ENCODE data around the gene LRRC3. TPM values are rescaled to one million over a fixed set of nuclear protein-coding genes. Genes with fewer than 3 reads are reported as not detected.
A peak's percentile ranks its signal among the peaks of the same experiment; 100 is the strongest.

Gene LRRC3
- total and polyA plus RNA-seq, 7 donors, result 0.08 to 1.1 (median 0.22) TPM

- DNase-seq (no peak), ATAC-seq (no peak)
- Histone ChIP-seq H3K9me3 (no peaks in the 10 kb centered on the region), H3K4me3 (no peak overlapping the region), H3K27me3 (ENCODE audit: insufficient read depth in 3 of 3, low read length in 2 of 3) (peaks cover 0 to 51% (median 15%) of the 10 kb centered on the region in 3 donors), H3K27ac (no peak overlapping the region), H3K4me1 (no peaks in the 10 kb centered on the region), H3K36me3 (ENCODE audit: insufficient read depth in 1 of 2, low read depth in 1 of 2) (no peaks in the 10 kb centered on the region)
- 73 to 77% (median 74%) methylated on average over 13 of the region's 13 CpGs for whole genome bisulfite sequencing, 3 donors
- TF ChIP-seq, protein P1, sequence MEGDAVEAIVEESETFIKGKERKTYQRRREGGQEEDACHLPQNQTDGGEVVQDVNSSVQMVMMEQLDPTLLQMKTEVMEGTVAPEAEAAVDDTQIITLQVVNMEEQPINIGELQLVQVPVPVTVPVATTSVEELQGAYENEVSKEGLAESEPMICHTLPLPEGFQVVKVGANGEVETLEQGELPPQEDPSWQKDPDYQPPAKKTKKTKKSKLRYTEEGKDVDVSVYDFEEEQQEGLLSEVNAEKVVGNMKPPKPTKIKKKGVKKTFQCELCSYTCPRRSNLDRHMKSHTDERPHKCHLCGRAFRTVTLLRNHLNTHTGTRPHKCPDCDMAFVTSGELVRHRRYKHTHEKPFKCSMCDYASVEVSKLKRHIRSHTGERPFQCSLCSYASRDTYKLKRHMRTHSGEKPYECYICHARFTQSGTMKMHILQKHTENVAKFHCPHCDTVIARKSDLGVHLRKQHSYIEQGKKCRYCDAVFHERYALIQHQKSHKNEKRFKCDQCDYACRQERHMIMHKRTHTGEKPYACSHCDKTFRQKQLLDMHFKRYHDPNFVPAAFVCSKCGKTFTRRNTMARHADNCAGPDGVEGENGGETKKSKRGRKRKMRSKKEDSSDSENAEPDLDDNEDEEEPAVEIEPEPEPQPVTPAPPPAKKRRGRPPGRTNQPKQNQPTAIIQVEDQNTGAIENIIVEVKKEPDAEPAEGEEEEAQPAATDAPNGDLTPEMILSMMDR (IDR thresholded peaks at IDR 0.05), result no peak
- intact Hi-C loops (cut with DNase I), result no loop called here
Measured at GRCh38 chr21:44494956-44495355, 39.6 kb downstream of the LRRC3 start.

DNA sequence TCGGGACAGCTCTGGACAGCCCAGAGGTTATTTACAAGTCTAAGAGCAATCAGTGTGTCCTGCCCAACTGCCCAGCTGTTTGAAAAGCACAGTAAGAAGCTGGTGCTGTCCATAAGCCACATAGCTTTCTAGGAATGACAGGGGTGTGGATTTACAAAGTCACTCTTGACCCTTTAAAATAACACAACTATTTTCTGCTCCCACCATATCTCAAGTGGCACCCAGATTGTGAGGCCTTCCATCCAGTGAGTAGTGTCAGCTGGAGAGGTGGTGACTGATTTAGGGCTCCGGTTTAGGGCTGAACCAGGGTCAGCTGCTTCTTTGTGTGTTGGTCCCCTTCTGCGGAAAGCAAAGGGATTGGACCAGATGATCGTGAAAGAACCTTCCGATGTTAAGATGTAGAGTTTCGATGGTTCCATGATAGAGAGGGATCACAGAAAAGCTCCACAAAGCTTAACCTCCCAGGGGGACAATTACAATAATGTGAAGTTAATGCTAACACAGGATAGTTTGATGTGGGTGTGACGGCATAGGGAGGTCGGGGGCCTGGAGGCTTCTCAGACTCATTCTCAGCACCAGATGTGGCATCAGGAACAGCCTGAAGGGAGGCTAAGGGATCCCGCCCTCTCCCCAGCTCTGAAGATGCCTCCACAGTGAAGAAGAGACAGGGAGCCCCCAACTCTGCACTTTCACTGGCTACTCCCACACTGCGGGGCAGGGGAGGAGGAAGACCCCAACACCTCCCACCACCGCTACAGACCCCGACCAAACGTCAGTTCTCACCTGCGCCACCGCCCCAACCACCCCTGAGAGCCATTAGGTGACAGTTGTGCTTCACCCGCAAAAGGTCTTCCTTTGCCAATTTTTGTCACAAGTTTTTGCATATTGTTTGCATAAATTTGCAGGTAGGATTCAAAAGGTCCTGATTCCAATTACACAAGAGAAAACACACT is 40.6 kb downstream of the LRRC3 start:
- WGBS, 3 donors, result 68 to 80% (median 70%) methylated on average over 16 of the region's 16 CpGs
- peak in 1 of 2 donors; percentile 19 for DNase-seq
- TF ChIP-seq, protein P1 (IDR thresholded peaks at IDR 0.05), result no peak
- no peak overlapping the region for H3K27ac ChIP-seq
- peaks cover 0 to 57% (median 18%) of the 10 kb centered on the region in 3 donors for H3K27me3 ChIP-seq (ENCODE audit: insufficient read depth in 3 of 3, low read length in 2 of 3)
- ATAC-seq, result no peak
- H3K9me3 ChIP-seq, result no peaks in the 10 kb centered on the region
- no peak overlapping the region for H3K4me3 ChIP-seq
- H3K4me1 ChIP-seq, result no peaks in the 10 kb centered on the region
- no peaks in the 10 kb centered on the region for H3K36me3 ChIP-seq (ENCODE audit: insufficient read depth in 1 of 2, low read depth in 1 of 2)
- intact Hi-C loops (cut with DNase I), result no loop called here

DNA sequence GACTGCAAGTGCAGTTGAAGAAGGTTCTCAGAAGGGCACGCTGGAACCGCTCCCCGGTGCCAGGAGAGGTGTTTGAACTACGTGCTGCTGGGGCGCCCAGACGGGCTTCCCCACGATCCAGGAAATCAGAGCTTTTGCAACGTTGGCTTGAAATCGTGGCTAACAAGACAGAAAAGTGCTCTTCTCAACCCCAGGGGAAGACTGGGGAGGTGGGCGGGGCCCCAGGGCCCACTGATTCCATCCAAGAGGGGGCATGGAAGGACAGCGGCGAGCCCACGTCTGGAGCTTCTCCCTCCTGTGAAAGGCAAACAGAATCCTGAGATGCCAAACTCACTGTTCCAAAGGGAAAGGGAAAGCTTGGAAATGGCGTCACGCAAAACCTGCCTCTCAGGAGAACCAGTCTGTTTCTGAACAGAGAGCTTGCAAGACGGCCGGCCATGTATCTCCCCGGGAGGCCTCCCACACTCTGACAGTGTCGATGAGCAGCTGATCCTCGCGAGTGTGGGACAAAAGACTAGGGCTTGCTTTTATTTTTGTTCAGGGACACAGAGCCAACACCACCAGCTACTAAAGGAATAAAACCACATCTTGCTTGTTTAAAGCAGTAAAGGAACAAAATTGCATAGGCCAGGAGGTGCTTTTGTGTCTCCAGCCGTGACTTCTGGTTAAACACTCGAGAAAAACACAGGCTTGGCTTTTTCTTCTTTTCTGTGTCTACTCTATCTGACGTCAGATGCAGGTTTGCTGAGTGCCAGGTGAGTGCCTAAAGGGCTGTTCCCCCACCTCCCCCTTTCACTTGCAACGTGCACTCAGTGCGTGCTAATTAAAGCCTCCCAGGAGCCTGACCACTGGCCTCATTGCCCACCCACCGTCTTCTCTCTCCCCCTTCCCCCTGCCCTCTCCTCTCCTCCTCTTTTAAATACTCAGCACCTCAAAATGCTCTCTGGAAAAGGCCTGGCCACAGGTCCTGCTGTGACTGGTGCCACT is 41.5 kb downstream of the LRRC3 start:
- Histone ChIP-seq H3K4me1 (no peaks in the 10 kb centered on the region), H3K4me3 (no peak overlapping the region), H3K27me3 (ENCODE audit: insufficient read depth in 3 of 3, low read length in 2 of 3) (peaks cover 0 to 51% (median 18%) of the 10 kb centered on the region in 3 donors), H3K27ac (no peak overlapping the region), H3K9me3 (no peaks in the 10 kb centered on the region), H3K36me3 (ENCODE audit: insufficient read depth in 1 of 2, low read depth in 1 of 2) (no peaks in the 10 kb centered on the region)
- intact Hi-C loops (cut with DNase I), result no loop called here
- TF ChIP-seq, protein P1 (IDR thresholded peaks at IDR 0.05), result no peak
- WGBS, 3 donors, result 40 to 52% (median 45%) methylated on average over 27 of the region's 27 CpGs
- DNase-seq (peak in 1 of 2 donors; percentile 52), ATAC-seq (no peak)

DNA sequence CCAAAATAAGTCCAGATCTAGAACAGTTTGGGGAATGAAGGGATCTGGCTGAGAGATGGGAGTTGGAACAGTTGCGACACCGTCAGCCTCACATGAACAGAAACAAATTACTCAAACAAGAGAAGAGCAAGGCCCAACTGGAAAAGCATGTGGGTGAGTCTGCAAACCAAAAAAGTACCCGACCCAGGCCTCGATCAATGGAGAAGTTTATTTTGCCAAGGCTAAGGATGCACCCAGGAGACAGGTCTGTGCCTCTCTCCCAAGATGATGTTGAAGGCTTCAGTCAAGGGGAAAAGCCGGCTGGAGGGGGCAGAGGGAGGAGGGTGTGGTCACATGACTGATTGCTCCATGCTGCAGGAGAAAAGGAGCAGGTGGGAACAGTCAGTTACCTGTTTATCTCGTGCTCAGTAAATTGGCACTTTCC is 42.4 kb downstream of the LRRC3 start:
- Histone ChIP-seq H3K36me3 (ENCODE audit: insufficient read depth in 1 of 2, low read depth in 1 of 2) (no peaks in the 10 kb centered on the region), H3K27ac (no peak overlapping the region), H3K4me1 (no peaks in the 10 kb centered on the region), H3K4me3 (no peak overlapping the region), H3K9me3 (no peaks in the 10 kb centered on the region), H3K27me3 (ENCODE audit: insufficient read depth in 3 of 3, low read length in 2 of 3) (peaks cover 0 to 59% (median 15%) of the 10 kb centered on the region in 3 donors)
- ATAC-seq, result peak in 1 of 4 donors; percentile 51
- TF ChIP-seq, protein P1 (IDR thresholded peaks at IDR 0.05), result no peak
- DNase-seq, result peak in 1 of 2 donors; percentile 41
- 31 to 57% (median 39%) methylated on average over 6 of the region's 6 CpGs for WGBS, 3 donors
- intact Hi-C loops (cut with DNase I), result no loop called here

All from psoas muscle (tissue), 8 donors.